Bronchial epithelial cell (primary cell): ENCODE measurements around the gene ADSS1. TPM values are rescaled to one million over a fixed set of nuclear protein-coding genes. Genes with fewer than 3 reads are reported as not detected.

Experiments used
- DNase-seq: peaks from one replicate; pipeline ENCODE4 v3.0.0-alpha.2; 2010; ENCODE audit warnings: low read depth
- FAIRE-seq: peaks from 2 replicates; lab custom pipeline; 2011; peaks lifted over from hg19 to GRCh38; lab: Jason Lieb, UNC
- H3K27me3 ChIP-seq: 2 replicates; pipeline ENCODE4 v1.5.1; 2011; ENCODE audit warnings: low read length; ENCODE audit not compliant: control insufficient read depth, insufficient read depth
- H3K36me3 ChIP-seq: 2 replicates; pipeline ENCODE4 v1.5.1; 2011; ENCODE audit warnings: low read length; ENCODE audit not compliant: control insufficient read depth, insufficient read depth
- H3K4me3 ChIP-seq: 2 replicates; pipeline ENCODE4 v1.5.1; 2011; ENCODE audit warnings: mild to moderate bottlenecking, low read depth, low read length, control low read depth
- total RNA-seq: library from RNA; depleted of rRNA; stranded (reverse); fragments of >200 nt; gene quantifications from 2 replicates; pipeline ENCODE4 v1.2.1, GENCODE V29; 2014
- TF ChIP-seq, protein P1 (sequence below): IDR thresholded peaks from 2 replicates; pipeline ENCODE4 v1.5.1; 2011; ENCODE audit warnings: mild to moderate bottlenecking, moderate library complexity, low read length, control low read depth, inconsistent platforms; ENCODE audit not compliant: insufficient read depth, severe bottlenecking

Gene ADSS1
- total RNA-seq, 1 donor from 2014 or later, result 18.2 TPM

- Histone ChIP-seq H3K36me3 (peaks cover 45% of the 10 kb centered on the region), H3K4me3 (no peak overlapping the region), H3K27me3 (no peaks in the 10 kb centered on the region)
- FAIRE-seq (no peak), DNase-seq (no peak)
- TF ChIP-seq, protein P1, sequence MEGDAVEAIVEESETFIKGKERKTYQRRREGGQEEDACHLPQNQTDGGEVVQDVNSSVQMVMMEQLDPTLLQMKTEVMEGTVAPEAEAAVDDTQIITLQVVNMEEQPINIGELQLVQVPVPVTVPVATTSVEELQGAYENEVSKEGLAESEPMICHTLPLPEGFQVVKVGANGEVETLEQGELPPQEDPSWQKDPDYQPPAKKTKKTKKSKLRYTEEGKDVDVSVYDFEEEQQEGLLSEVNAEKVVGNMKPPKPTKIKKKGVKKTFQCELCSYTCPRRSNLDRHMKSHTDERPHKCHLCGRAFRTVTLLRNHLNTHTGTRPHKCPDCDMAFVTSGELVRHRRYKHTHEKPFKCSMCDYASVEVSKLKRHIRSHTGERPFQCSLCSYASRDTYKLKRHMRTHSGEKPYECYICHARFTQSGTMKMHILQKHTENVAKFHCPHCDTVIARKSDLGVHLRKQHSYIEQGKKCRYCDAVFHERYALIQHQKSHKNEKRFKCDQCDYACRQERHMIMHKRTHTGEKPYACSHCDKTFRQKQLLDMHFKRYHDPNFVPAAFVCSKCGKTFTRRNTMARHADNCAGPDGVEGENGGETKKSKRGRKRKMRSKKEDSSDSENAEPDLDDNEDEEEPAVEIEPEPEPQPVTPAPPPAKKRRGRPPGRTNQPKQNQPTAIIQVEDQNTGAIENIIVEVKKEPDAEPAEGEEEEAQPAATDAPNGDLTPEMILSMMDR, result no peak
Measured at GRCh38 chr14:104709387-104710039, 14.5 kb upstream of the ADSS1 start.

DNA sequence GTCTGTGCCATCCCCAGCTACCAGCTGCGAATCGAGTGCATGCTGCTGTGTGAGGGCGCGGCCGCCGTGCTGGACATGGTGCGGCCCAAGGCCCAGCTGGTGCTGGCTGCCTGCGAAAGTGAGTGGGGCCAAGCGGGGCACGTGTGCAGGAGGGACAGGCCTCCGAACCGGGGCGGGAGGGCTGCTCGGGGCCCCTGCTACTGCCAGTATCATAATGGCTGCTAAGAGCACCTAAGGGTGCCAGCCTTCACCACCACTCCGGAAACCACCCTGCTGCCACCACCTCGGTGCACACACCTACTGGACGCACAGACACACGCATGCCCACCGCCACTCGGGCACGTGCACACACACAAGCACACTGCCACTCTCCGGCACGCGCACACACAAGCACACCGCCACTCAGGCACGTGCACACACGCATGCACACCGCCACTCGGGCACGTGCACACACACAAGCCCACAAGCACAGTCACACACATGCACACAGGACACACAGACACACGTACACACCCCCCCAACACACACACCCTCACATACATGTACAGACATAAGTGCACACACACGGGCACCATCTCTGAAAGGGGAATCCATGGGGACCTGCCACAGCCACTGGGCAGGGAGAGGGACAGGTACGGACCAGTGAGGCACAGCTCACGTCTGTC, 13.8 kb upstream of the ADSS1 start:
- TF ChIP-seq, protein P1, result no peak
- H3K36me3 ChIP-seq, result peaks cover 50% of the 10 kb centered on the region
- FAIRE-seq, result no peak
- DNase-seq, result no peak
- H3K27me3 ChIP-seq, result no peaks in the 10 kb centered on the region
- H3K4me3 ChIP-seq, result no peak overlapping the region

DNA sequence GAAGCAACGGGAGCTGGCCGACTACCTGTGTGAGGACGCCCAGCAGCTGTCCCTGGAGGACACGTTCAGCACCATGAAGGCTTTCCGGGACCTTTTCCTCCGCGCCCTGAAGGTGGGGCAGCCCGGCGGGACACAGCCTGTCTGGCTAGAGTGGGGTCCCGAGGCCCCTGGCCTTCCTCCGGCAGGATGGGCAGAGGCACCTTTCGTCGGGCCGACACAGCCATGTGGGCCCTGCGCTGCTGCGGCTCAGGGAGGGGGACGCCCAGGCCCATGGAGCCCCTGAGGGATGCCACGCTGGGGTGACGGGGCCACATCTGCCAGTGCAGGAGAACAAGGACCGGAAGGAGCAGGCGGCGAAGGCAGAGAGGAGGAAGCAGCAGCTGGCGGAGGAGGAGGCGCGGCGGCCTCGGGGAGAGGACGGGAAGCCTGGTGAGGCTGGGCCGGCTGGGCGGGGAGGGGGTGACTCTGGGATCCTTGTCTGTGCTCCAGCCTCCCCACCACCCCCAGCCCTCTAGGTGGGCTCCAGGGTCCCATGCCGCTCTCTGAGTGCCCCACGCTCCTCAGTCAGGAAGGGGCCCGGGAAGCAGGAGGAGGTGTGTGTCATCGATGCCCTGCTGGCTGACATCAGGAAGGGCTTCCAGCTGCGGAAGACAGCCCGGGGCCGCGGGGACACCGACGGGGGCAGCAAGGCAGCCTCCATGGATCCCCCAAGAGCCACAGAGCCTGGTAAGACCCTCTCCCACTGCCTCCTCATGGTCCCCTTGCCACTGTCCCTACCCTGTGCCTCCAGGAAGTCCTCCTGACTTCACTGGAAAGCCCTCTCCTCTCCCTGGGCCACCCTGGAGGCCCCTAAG, 10.9 kb upstream of the ADSS1 start:
- TF ChIP-seq, protein P1, result no peak
- DNase-seq (no peak), FAIRE-seq (no peak)
- H3K27me3 ChIP-seq, result no peaks in the 10 kb centered on the region
- H3K36me3 ChIP-seq, result peaks cover 56% of the 10 kb centered on the region
- no peak overlapping the region for H3K4me3 ChIP-seq

DNA sequence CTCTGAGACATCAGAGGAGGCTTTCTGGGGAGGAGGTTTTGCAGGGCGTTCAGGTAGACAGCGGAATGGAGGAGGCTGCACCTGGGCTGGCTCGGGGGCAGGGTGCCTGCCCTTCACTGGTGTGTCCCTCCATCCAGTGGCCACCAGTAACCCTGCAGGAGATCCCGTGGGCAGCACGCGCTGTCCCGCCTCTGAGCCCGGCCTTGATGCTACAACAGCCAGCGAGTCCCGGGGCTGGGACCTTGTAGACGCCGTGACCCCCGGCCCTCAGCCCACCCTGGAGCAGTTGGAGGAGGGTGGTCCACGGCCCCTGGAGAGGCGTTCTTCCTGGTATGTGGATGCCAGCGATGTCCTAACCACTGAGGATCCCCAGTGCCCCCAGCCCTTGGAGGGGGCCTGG, 10.0 kb upstream of the ADSS1 start:
- Histone ChIP-seq H3K4me3 (no peak overlapping the region), H3K27me3 (no peaks in the 10 kb centered on the region), H3K36me3 (peaks cover 56% of the 10 kb centered on the region)
- TF ChIP-seq, protein P1, result no peak
- DNase-seq (no peak), FAIRE-seq (no peak)

GRCh38 chr14:104714681-104715080, 9.3 kb upstream of the ADSS1 start:
- FAIRE-seq (no peak), DNase-seq (no peak)
- Histone ChIP-seq H3K4me3 (no peak overlapping the region), H3K27me3 (no peaks in the 10 kb centered on the region), H3K36me3 (peaks cover 55% of the 10 kb centered on the region)
- TF ChIP-seq, protein P1, result no peak
